ENCODE data around the gene FIGLA.
"Not testable (repeated sequence)": the region's sequence is repeated elsewhere in the genome, so short reads cannot be mapped to it uniquely, and the experiment has no call there.

FIGLA gene

DNA sequence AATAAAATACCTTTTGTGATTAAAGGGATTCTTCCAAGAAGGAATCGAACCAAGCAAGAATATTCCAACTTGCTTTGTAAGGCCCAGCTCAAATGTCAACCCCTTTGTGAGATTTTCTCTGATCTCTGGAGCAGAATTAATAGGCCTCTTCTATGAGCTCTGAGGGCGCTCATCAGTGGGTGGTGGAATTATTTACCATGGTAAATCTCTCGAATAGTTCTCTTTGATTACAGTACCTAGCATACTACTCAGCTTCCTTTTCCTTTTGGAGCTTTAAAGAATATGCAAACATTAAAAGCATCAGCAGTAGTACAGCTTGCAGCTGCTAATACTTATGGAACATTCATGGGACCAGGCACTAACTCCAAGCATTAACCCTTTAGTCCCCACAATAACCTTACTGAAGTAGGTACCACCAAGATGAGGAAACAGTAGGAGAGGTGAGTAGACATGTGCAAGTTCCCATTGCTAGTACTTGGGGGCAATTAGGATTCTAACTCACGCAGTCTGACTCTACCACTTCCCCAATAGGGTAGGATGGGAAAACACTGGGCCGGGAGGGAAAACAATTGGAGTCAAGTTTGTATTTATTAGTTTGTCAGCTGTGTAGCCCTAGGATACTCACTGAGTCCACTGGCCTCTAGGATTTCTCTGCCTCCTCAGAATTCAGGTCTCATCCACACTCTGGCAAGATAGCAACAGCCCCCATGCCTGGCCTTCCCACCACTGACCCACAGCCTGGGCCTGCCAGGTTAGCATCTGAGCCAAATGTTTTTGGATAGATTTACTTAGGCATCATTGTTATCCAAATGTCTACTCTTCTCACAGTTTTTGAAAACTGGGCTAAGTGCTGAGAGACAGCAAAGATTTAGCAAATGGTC, 44.1 kb downstream of the FIGLA start:
- DNase-seq (ENCODE audit: low read depth in 2 of 2): no peak

- DNase-seq (ENCODE audit: low read depth in 2 of 2): no peak
Observed at GRCh38 chr2:70745276-70745825, 45.1 kb downstream of the FIGLA start.

DNA sequence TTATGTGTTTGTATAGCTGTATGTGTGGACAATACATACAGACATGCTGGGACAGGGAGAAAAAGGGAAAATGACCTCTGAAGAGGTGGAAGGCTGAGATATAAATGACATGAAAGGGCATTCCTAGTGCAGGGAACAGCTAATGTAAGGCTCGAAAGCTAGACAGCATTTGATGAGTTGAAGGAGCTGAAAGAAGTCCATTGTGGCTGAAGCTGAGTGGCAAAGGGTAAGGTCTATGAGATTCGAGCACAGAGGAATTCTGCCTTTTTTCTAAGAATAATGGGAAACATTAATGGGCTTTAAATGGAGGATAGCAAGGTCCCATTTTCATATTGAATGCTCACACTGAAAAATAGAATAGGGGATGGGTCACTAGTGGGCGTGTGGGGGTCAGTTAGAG, 46.0 kb downstream of the FIGLA start:
- DNase-seq (ENCODE audit: low read depth in 2 of 2): no peak

DNA sequence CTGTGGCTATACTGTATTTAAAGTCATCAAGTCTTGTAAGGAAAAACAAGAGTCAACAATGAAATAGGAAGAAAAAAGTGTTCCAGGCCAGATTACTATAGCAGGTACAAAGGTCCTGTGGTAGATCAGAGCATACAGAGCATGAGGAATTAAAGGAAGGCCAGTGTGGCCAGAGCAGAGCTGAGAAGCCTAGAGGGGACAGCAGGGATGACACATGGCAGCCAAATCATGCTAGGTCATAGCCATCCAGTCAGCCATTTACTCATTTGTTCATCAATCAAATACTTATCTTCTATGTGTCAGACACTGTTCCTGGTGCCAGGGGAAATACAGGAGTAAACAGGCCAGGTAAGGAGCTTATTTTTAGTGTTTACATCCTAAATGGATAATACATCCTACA, 46.8 kb downstream of the FIGLA start:
- no peak for DNase-seq (ENCODE audit: low read depth in 2 of 2)

- DNase-seq (ENCODE audit: low read depth in 2 of 2): no peak
Observed at GRCh38 chr2:70743068-70743467, 47.4 kb downstream of the FIGLA start.

GRCh38 chr2:70739492-70739891, 51.0 kb downstream of the FIGLA start:
- DNase-seq (ENCODE audit: low read depth in 2 of 2): not testable (repeated sequence)

DNA sequence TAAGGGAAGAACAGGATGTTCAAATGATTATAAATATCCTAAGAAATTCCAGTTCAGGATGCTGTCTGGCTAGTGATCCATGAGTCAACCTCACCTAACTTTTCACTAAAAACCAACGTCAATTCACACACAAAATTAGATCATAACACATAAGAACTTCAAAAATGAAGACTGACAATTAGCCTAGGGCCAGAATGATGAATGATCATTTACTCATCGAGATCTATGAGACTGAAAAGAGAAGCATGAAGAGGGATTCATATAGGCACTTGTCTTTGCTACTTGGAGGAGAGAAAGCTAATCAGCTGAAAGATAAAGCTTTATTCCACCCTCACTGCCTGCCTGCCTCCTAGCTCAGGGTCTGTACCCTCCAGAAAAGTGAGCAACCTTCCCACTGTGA, 52.3 kb downstream of the FIGLA start:
- DNase-seq (ENCODE audit: low read depth in 2 of 2): no peak

- DNase-seq (ENCODE audit: low read depth in 2 of 2): no peak
Observed at GRCh38 chr2:70735071-70735470, 55.4 kb downstream of the FIGLA start.

- DNase-seq (ENCODE audit: low read depth in 2 of 2): no peak
Observed at GRCh38 chr2:70733646-70734180, 56.7 kb downstream of the FIGLA start.

DNA sequence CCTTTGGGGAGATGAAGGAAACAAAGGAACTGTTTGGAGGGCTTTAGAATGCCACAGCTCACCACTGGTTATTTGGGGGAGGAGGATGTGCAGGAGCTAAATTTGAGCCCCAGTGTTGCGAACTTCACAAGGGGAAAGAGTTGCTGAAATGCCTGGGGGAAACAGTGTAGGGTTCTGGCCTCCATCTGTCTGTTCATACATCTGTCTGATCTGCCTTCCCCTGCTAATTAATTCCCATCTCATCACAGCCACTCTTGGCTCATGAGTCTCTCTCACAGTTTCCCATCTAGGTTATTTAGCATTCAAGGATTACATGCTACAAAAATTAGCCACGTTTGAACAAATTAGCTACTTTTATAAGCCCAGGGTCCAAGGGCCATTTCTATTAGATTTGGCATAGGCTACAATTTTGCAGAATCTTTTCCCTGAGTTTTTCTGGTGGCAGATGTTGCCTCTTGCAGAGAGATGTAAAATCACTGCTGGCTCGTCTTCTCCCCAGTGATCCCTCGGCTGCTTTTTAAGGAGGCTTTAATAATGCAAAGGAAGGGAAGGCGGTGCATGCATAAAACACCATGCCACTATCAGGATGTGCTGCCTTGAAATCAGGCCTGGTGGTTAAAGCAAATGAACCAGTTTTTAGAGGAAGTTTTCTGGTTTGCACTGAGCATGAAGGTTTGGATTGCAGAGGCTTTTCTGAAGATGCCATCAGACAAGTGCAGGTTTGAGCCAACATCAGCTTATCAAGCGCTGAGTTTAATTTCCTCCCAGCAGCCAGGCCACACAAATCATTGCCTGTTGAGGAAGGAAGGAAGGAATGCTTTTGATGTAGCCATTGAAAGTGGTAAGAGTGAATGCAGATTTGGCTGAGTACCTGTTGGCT, 57.4 kb downstream of the FIGLA start:
- DNase-seq (ENCODE audit: low read depth in 2 of 2): no peak

- DNase-seq (ENCODE audit: low read depth in 2 of 2): no peak
Observed at GRCh38 chr2:70730730-70731129, 59.7 kb downstream of the FIGLA start.

GRCh38 chr2:70729647-70730046, 60.8 kb downstream of the FIGLA start:
- no peak for DNase-seq (ENCODE audit: low read depth in 2 of 2)

DNA sequence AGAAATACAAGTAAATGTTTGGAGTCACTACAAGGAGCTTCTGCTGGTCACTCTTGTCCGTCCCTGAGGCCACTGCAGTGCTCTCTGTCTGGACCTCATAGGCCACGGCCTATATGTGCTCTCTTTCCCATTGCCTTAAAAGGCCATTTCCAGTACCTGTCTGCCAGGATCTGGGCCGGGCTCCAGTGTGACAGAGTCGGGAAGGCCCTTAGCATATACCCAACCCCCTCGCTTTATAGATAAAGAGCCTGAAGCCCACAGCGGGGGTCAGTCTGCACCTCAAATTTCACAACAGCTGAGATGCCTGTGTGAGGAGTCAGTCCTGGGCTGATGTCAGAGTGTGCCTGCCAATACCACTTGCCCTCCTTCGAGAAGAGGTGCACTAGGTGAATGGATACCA, 62.3 kb downstream of the FIGLA start:
- no peak for DNase-seq (ENCODE audit: low read depth in 2 of 2)
